Mesothelial cell of epicardium (in vitro differentiated cells): ENCODE data around the gene CLIP3. TPM values are rescaled to one million over a fixed set of nuclear protein-coding genes. Genes with fewer than 3 reads are reported as not detected.

ENCODE experiments used
- DNase-seq, 2 experiments: peaks; one replicate each; pipeline ENCODE4 v3.0.0; 2021; ENCODE audit warnings: low spot score in 2 of 2; ENCODE audit not compliant: unreplicated experiment in 2 of 2
- H3K27ac Mint-ChIP-seq: 2 replicates; pipeline ENCODE4 v1.8.0; 2021; ENCODE audit warnings: mixed read lengths
- H3K27me3 Mint-ChIP-seq: 2 replicates; pipeline ENCODE4 v1.8.0; 2021; ENCODE audit warnings: low read depth, mixed read lengths
- H3K36me3 Mint-ChIP-seq: 2 replicates; pipeline ENCODE4 v1.8.0; 2021; ENCODE audit warnings: mixed read lengths
- H3K4me1 Mint-ChIP-seq: 2 replicates; pipeline ENCODE4 v1.8.0; 2021; ENCODE audit warnings: mixed read lengths
- H3K4me3 Mint-ChIP-seq: 2 replicates; pipeline ENCODE4 v1.8.0; 2021; ENCODE audit warnings: mild to moderate bottlenecking, moderate library complexity, mixed read lengths
- H3K9me3 Mint-ChIP-seq: 2 replicates; pipeline ENCODE4 v1.8.0; 2021; ENCODE audit warnings: mixed read lengths
- CTCF ChIP-seq: fragments of 200-600 bp; sonication (generic); IDR thresholded peaks from one replicate; pipeline ENCODE4 v1.5.0; 2021; ENCODE audit warnings: antibody characterized with exemption; ENCODE audit not compliant: unreplicated experiment
- total RNA-seq: library from RNA; stranded (reverse); gene quantifications from 3 replicates; pipeline ENCODE4 v1.2.1, GENCODE V29; 2021

Gene CLIP3
- total RNA-seq, 1 donor from 2014 or later, result 59.0 TPM

DNA sequence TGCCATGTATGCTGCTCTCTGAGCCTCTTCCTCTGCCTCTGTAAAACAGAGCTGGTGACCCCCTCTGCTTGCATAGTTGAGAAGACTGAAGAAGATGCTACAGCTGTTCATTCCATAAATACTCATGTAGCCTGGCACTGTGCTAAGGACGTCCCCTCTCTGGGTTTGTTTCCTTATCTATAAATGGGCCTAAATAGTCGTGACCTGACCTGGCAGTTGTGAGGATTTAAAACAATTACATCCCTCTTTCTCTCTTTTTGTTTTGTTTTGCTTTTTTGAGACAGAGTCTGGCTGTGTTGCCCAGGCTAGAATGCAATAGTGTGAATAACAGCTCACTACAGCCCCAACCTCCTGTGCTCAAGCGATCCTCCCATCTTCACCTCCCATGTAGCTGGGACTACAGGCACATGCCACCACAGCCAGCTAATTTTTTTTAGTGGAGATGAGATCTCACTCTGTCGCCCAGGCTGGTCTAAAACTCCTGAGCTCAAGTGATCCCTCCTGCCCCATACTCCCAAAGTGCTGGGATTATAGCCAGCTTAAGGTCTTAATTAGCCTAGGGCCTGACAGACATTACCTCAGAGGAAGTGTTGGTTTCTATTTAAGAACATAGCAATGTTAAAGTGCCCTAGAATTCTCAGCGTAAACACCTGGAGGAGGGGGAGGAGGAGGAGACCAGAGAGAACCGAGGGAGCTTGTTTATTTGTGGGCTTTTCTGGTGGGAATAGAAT, 26.7 kb upstream of the CLIP3 start:
- no peak overlapping the region for H3K4me3 Mint-ChIP-seq
- no peaks in the 10 kb centered on the region for H3K9me3 Mint-ChIP-seq
- no peaks in the 10 kb centered on the region for H3K27me3 Mint-ChIP-seq
- H3K36me3 Mint-ChIP-seq, result no peaks in the 10 kb centered on the region
- H3K4me1 Mint-ChIP-seq, result peaks cover 11% of the 10 kb centered on the region
- no peak overlapping the region for H3K27ac Mint-ChIP-seq
- DNase-seq, result no peak
- TF ChIP-seq CTCF, result no peak

- Mint-ChIP-seq H3K4me3 (no peak overlapping the region), H3K9me3 (no peaks in the 10 kb centered on the region), H3K4me1 (peaks cover 13% of the 10 kb centered on the region), H3K36me3 (no peaks in the 10 kb centered on the region), H3K27ac (no peak overlapping the region), H3K27me3 (no peaks in the 10 kb centered on the region)
- no peak for TF ChIP-seq CTCF
- DNase-seq, result no peak
Measured at GRCh38 chr19:36058481-36059179, 26.0 kb upstream of the CLIP3 start.

- Mint-ChIP-seq H3K27me3 (no peaks in the 10 kb centered on the region), H3K4me1 (peaks cover 23% of the 10 kb centered on the region), H3K9me3 (no peaks in the 10 kb centered on the region), H3K27ac (peak within 1 kb of the TSS; percentile 99), H3K36me3 (peaks cover 2% of the 10 kb centered on the region), H3K4me3 (peak within 1 kb of the TSS; percentile 95)
- no peak for TF ChIP-seq CTCF
- DNase-seq, result peak; percentile 89 to 98
Measured at GRCh38 chr19:36054733-36055686, 22.3 kb upstream of the CLIP3 start, which contains the start of gene WDR62. Gene WDR62 (plus strand): TSS chr19:36054897. CDS start chr19:36054972, 75 bp downstream.

- H3K4me1 Mint-ChIP-seq, result peaks cover 23% of the 10 kb centered on the region
- H3K27ac Mint-ChIP-seq, result peak within 1 kb of the TSS; percentile 99
Measured at GRCh38 chr19:36054119-36054732, 21.6 kb upstream of the CLIP3 start, which contains the start of gene THAP8. Gene THAP8 (minus strand): TSS chr19:36054285. CDS start chr19:36054217, 68 bp downstream.

More at GRCh38 chr19:36054119-36054732, 21.6 kb upstream of the CLIP3 start, which contains the start of gene THAP8:
- no peaks in the 10 kb centered on the region for H3K9me3 Mint-ChIP-seq
- peak within 1 kb of the TSS; percentile 95 for H3K4me3 Mint-ChIP-seq
- TF ChIP-seq CTCF, result peak; percentile 24
- H3K36me3 Mint-ChIP-seq, result peaks cover 2% of the 10 kb centered on the region
- H3K27me3 Mint-ChIP-seq, result no peaks in the 10 kb centered on the region
- peak; percentile 99 for DNase-seq
